ENCODE data around the gene MRPS7.

The MRPS7 gene

DNA sequence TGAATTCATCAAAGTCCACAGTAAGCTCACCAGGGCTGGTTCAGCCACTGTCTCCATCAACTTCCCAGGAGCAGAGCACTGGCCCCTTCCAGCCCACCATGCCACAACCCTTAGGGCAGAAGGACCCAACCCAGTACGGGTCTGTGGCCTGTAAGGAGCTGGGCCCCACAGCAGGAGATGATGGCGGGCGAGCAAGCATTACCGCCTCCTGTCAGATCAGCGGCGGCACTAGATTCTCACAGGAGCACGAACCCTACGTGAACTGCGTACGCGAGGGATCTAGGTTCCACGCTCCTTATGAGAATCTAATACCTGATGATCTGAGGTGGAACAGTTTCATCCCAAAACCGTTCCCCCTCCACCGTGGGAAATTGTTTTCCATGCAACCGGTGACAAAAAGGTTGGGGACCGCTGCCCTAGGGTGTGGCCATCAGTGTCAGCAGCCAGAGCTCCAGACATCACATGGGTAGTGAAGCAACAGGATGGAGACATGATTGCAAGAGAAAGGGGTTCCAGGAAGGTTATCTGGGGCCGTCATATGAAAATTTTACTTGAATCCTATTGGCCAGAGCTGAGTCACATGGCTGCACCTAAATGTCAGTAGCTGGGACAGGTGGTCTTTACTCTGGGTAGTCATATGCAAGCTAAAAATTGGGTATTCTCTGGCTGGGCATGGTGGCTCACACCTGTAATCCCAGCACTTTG is 40.0 kb downstream of the MRPS7 start:
- no peaks in the 10 kb centered on the region for H3K79me2 ChIP-seq (ENCODE audit: insufficient read depth, low read length)
- H3K9me3 ChIP-seq (ENCODE audit: insufficient read depth, low read length), result no peaks in the 10 kb centered on the region
- no peak overlapping the region for H2AFZ ChIP-seq (ENCODE audit: low read depth, low read length, severe bottlenecking)
- no peak overlapping the region for H3K27ac ChIP-seq (ENCODE audit: low read depth, low read length)
- H3K9me2 ChIP-seq (replicated peaks; ENCODE audit: insufficient read depth, low read length), result no peaks in the 10 kb centered on the region
- peaks cover 23% of the 10 kb centered on the region for H3F3A ChIP-seq (ENCODE audit: insufficient read depth)
- no peak for TF ChIP-seq EZH2phosphoT487 (conservative IDR thresholded peaks at IDR 0.05; ENCODE audit: low read length)
- TF ChIP-seq, protein P1, sequence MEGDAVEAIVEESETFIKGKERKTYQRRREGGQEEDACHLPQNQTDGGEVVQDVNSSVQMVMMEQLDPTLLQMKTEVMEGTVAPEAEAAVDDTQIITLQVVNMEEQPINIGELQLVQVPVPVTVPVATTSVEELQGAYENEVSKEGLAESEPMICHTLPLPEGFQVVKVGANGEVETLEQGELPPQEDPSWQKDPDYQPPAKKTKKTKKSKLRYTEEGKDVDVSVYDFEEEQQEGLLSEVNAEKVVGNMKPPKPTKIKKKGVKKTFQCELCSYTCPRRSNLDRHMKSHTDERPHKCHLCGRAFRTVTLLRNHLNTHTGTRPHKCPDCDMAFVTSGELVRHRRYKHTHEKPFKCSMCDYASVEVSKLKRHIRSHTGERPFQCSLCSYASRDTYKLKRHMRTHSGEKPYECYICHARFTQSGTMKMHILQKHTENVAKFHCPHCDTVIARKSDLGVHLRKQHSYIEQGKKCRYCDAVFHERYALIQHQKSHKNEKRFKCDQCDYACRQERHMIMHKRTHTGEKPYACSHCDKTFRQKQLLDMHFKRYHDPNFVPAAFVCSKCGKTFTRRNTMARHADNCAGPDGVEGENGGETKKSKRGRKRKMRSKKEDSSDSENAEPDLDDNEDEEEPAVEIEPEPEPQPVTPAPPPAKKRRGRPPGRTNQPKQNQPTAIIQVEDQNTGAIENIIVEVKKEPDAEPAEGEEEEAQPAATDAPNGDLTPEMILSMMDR (IDR thresholded peaks at IDR 0.05; ENCODE audit: insufficient read depth, low read length, poor library complexity, severe bottlenecking), result no peak
- no peaks in the 10 kb centered on the region for H4K20me1 ChIP-seq (ENCODE audit: low read depth, low read length)
- no peak overlapping the region for H3K4me3 ChIP-seq (ENCODE audit: insufficient read depth, low read length, poor library complexity, severe bottlenecking)
- H3K4me2 ChIP-seq (ENCODE audit: low read depth, low read length, poor library complexity, severe bottlenecking), result no peak overlapping the region
- H3K9ac ChIP-seq (ENCODE audit: low read length), result no peak overlapping the region
- H3K27me3 ChIP-seq (ENCODE audit: low read length), result no peaks in the 10 kb centered on the region
- H3K36me3 ChIP-seq (ENCODE audit: low read length), result no peaks in the 10 kb centered on the region

DNA sequence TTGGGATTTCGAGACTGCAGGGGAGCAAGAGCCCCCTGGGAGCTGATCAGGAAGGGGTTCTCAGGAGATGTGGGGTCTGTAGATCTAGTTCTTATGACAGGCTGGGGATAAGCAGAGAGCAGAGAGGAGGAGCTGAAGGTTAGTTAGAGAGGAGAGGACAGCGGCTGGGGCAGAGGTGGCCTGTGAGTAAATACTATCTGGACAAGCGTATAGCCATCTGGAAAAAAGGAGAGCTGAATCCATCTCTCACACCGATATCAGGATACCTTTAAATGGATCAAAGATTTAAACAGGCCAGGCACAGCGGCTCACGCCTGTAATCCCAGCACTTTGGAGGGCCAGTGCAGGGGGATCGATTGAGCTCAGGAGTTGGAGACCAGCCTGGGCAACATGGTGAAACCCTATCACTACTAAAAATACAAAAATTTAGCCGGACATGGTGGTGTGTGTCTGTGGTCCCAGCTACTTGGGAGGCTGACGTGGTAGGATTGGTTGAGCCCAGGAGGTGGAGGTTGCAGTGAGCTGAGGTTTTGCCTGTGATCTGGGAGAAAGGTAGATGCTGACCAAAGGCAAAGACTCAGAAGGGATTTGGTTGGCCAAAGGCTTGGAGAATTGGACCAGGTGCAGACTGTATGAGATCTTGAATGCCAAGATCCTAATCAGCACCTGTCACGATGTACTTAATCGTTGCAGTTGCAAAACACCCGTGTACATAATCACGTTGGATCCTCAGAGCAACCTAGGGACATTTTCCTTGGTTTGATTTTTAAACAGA is 46.5 kb downstream of the MRPS7 start:
- no peak overlapping the region for H2AFZ ChIP-seq (ENCODE audit: low read depth, low read length, severe bottlenecking)
- no peaks in the 10 kb centered on the region for H3F3A ChIP-seq (ENCODE audit: insufficient read depth)
- H3K4me3 ChIP-seq (ENCODE audit: insufficient read depth, low read length, poor library complexity, severe bottlenecking), result no peak overlapping the region
- no peak overlapping the region for H3K27ac ChIP-seq (ENCODE audit: low read depth, low read length)
- no peak for TF ChIP-seq EZH2phosphoT487 (conservative IDR thresholded peaks at IDR 0.05; ENCODE audit: low read length)
- TF ChIP-seq, protein P1 (IDR thresholded peaks at IDR 0.05; ENCODE audit: insufficient read depth, low read length, poor library complexity, severe bottlenecking), result no peak
- no peak overlapping the region for H3K9ac ChIP-seq (ENCODE audit: low read length)
- no peaks in the 10 kb centered on the region for H3K79me2 ChIP-seq (ENCODE audit: insufficient read depth, low read length)
- no peaks in the 10 kb centered on the region for H4K20me1 ChIP-seq (ENCODE audit: low read depth, low read length)
- no peaks in the 10 kb centered on the region for H3K36me3 ChIP-seq (ENCODE audit: low read length)
- H3K4me2 ChIP-seq (ENCODE audit: low read depth, low read length, poor library complexity, severe bottlenecking), result no peak overlapping the region
- no peaks in the 10 kb centered on the region for H3K9me2 ChIP-seq (replicated peaks; ENCODE audit: insufficient read depth, low read length)
- H3K9me3 ChIP-seq (ENCODE audit: insufficient read depth, low read length), result no peaks in the 10 kb centered on the region
- H3K27me3 ChIP-seq (ENCODE audit: low read length), result no peaks in the 10 kb centered on the region

DNA sequence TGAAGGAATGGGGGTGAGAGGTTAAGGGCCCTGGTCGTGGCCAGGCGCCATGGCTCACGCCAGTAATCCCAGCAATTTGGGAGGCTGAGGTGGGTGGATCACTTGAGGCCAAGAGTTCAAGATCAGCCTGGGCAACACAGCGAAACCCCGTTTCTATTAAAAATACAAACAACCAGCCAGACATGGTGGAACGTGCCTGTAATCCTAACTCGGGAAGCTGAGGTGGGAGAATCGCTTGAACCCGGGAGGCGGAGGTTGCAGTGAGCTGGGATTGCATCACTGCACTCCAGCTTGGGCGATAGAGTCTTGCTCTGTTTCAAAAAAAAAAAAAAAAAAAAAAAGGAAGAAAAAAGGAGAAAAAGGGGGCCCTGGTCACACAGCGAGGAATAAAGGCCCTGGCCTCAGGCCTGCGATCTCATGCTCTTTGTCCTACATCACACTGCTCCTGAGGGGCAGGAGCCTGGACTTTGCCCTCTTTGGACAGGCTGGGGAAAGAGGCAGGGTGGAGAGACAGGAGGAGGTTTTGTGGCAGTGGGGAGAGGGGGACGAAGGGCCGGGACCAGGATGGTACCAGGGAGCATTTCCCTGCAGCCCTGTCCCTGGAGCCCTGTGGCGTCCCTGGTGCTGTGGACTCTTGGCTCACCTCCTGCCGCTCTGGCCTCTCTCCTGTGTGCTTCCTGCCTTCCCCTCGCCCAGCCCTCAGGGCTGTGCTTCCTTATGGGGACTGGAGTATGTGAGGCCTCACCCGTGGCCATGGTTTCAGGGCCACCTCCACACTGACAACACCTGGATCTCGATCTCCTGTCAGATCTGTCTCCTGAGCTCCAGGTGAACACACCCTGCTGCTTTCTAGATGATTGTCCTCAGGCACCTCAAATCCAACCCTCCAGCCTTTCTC is 47.3 kb downstream of the MRPS7 start:
- Histone ChIP-seq H3K27me3 (ENCODE audit: low read length) (no peaks in the 10 kb centered on the region), H3K4me2 (ENCODE audit: low read depth, low read length, poor library complexity, severe bottlenecking) (no peak overlapping the region), H3K27ac (ENCODE audit: low read depth, low read length) (no peak overlapping the region), H3K4me3 (ENCODE audit: insufficient read depth, low read length, poor library complexity, severe bottlenecking) (no peak overlapping the region), H3K79me2 (ENCODE audit: insufficient read depth, low read length) (no peaks in the 10 kb centered on the region), H4K20me1 (ENCODE audit: low read depth, low read length) (no peaks in the 10 kb centered on the region), H3K9me3 (ENCODE audit: insufficient read depth, low read length) (no peaks in the 10 kb centered on the region), H3K9ac (ENCODE audit: low read length) (no peak overlapping the region), H3K36me3 (ENCODE audit: low read length) (no peaks in the 10 kb centered on the region), H3K9me2 (replicated peaks; ENCODE audit: insufficient read depth, low read length) (no peaks in the 10 kb centered on the region), H3F3A (ENCODE audit: insufficient read depth) (0 out of 2 replicates have a peak, but pooled peaks cover 2% of the 10 kb centered on the region), H2AFZ (ENCODE audit: low read depth, low read length, severe bottlenecking) (no peak overlapping the region)
- TF ChIP-seq, protein P1 (IDR thresholded peaks at IDR 0.05; ENCODE audit: insufficient read depth, low read length, poor library complexity, severe bottlenecking), result no peak
- TF ChIP-seq EZH2phosphoT487 (conservative IDR thresholded peaks at IDR 0.05; ENCODE audit: low read length), result no peak

Measured in SU-DHL-6 (cell line).